Right lobe of liver (tissue), 6 donors: ENCODE measurements around the gene NLRP12. TPM values are rescaled to one million over a fixed set of nuclear protein-coding genes. Genes with fewer than 3 reads are reported as not detected.
A peak's percentile ranks its signal among the peaks of the same experiment; 100 is the strongest.
"Not testable (repeated sequence)": the region's sequence is repeated elsewhere in the genome, so short reads cannot be mapped to it uniquely, and the experiment has no call there.

Experiments used
- ATAC-seq, 4 donors: fragments of 200-7000 bp; cut with Tn5 transposase; one replicate each; pipeline ENCODE4 v1.9.1; 2020; ENCODE audit warnings: mild to moderate bottlenecking in 4 of 4, moderate library complexity in 4 of 4
- DNase-seq, 3 donors: peaks; one replicate each; pipeline ENCODE4 v3.0.0-alpha.2; 2020
- H3K27ac ChIP-seq, 3 donors: fragments of 200-600 bp; one replicate each; pipeline ENCODE4 v1.8.0; 2022
- H3K27me3 ChIP-seq, 2 donors: fragments of 200-600 bp; one replicate each; pipeline ENCODE4 v1.8.0; 2022
- H3K36me3 ChIP-seq, 4 donors: fragments of 200-600 bp; sonication (generic) in 1 of 4; one replicate each; pipeline versions ENCODE4 v1.5.1 to v1.8.0; 2017 to 2022; ENCODE audit warnings: control low read depth in 1 of 4
- H3K4me1 ChIP-seq, 4 donors: fragments of 200-600 bp; sonication (generic) in 1 of 4; one replicate each; pipeline versions ENCODE4 v1.5.1 to v1.8.0; 2017 to 2022; ENCODE audit warnings: control low read depth in 1 of 4
- H3K4me3 ChIP-seq, 3 donors: fragments of 200-600 bp; one replicate each; pipeline ENCODE4 v1.8.0; 2022
- H3K9me3 ChIP-seq, 4 donors: fragments of 200-600 bp; sonication (generic) in 1 of 4; one replicate each; pipeline versions ENCODE4 v1.5.1 to v1.8.0; 2017 to 2022; ENCODE audit warnings: control low read depth in 1 of 4
- POLR2A ChIP-seq: fragments of 450-650 bp; IDR thresholded peaks from one replicate; pipeline ENCODE4 v1.6.1; 2017; ENCODE audit warnings: antibody characterized with exemption, mild to moderate bottlenecking
- WGBS: methylation state at CpG from one replicate; pipeline ENCODE4 v1.1.6; 2018; ENCODE audit warnings: low coverage, low lambda C conversion rate; ENCODE audit not compliant: insufficient coverage; ENCODE audit errors: missing lambda C conversion rate; 5-methylcytosine and 5-hydroxymethylcytosine counted together
- intact Hi-C, 2 donors: fragments of 100-400 bp; cut with DNase I; formaldehyde crosslinking; loops; one replicate each; pipeline versions ENCODE4 v1.11.2 to v1.14.1; 2022
- total RNA-seq, 6 experiments: library from RNA; depleted of rRNA in 2 of 6; stranded (reverse); fragments of >200 nt in 2 of 6; fragmentation: NEBNext Ultra II Directional in 3 of 6; extraction: Animal tissue kit (Norgen Biotek cat#: 25700) in 3 of 6; gene quantifications; one replicate each; pipeline versions ENCODE4 v1.1.0 to v1.2.4, GENCODE V29; 2016 to 2023
- TF ChIP-seq, protein P1 (sequence below), 4 donors: fragments of 200-600 bp in 3 of 4; fragments of 450-650 bp in 1 of 4; IDR thresholded peaks; one replicate each; pipeline versions ENCODE4 v1.5.1 to v1.8.0; 2016 to 2022; ENCODE audit warnings: antibody characterized with exemption in 4 of 4, mild to moderate bottlenecking in 2 of 4
- donor health status: DM: no; HTN: yes; CAD: no.
- donor health status: DM: no; HTN: no; CAD: no.
- donor health status: DM: no; HTN: no; CAD: no.
- donor health status: DM: no; HTN: yes; CAD: no.
- donor health status: DM: no; HTN: yes; CAD: no.

NLRP12 gene
- total RNA-seq, 6 experiments from 2014 or later = 0.20 to 0.56 (median 0.34) TPM

- no peaks in the 10 kb centered on the region for H3K4me1 ChIP-seq
- no peaks in the 10 kb centered on the region for H3K27me3 ChIP-seq
- DNase-seq (peak in 1 of 3 donors; percentile 44), ATAC-seq (peak; percentile 48 to 71 (median 61))
- no peaks in the 10 kb centered on the region for H3K9me3 ChIP-seq
- TF ChIP-seq, protein P1, sequence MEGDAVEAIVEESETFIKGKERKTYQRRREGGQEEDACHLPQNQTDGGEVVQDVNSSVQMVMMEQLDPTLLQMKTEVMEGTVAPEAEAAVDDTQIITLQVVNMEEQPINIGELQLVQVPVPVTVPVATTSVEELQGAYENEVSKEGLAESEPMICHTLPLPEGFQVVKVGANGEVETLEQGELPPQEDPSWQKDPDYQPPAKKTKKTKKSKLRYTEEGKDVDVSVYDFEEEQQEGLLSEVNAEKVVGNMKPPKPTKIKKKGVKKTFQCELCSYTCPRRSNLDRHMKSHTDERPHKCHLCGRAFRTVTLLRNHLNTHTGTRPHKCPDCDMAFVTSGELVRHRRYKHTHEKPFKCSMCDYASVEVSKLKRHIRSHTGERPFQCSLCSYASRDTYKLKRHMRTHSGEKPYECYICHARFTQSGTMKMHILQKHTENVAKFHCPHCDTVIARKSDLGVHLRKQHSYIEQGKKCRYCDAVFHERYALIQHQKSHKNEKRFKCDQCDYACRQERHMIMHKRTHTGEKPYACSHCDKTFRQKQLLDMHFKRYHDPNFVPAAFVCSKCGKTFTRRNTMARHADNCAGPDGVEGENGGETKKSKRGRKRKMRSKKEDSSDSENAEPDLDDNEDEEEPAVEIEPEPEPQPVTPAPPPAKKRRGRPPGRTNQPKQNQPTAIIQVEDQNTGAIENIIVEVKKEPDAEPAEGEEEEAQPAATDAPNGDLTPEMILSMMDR (IDR thresholded peaks at IDR 0.05) = no peak
- TF ChIP-seq POLR2A = no peak
- 46% methylated on average over 11 of the region's 11 CpGs for WGBS
- H3K36me3 ChIP-seq = no peaks in the 10 kb centered on the region
- no peak overlapping the region for H3K4me3 ChIP-seq
- peak overlapping the region in 1 of 3 donors; percentile 47 for H3K27ac ChIP-seq
- intact Hi-C loops = loop anchor here in 1 of 2 donors (10.0 kb wide), 1 partner anchor 176 kb away; no protein-coding TSS in a partner anchor
Measured at GRCh38 chr19:53849237-53849676, 25.1 kb upstream of the NLRP12 start.

DNA sequence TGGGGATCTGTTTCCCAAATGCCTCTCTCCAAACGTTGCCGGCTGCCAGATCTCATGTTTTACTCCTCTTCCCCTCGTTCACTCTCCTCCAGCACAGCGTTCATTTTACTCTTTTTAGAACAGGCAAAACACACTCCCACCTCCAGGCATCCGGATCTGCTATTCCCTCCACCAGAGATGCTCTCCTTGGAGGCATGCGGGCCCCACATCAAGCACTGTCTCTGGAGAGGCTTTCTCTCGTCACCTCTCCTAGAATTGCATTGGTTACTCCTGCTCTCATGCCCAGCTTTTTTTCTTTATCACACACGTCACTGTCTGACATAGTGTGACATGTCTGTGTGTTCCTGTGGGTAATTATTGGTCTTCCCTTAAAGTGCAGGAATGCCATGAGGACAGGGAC is 23.4 kb upstream of the NLRP12 start:
- DNase-seq (no peak), ATAC-seq (no peak)
- TF ChIP-seq, protein P1 (IDR thresholded peaks at IDR 0.05) = no peak
- TF ChIP-seq POLR2A = no peak
- intact Hi-C loops = loop anchor here in 1 of 2 donors (10.0 kb wide), 1 partner anchor 177 kb away; no protein-coding TSS in a partner anchor
- Histone ChIP-seq H3K36me3 (no peaks in the 10 kb centered on the region), H3K27me3 (no peaks in the 10 kb centered on the region), H3K9me3 (no peaks in the 10 kb centered on the region), H3K4me3 (no peak overlapping the region), H3K4me1 (no peaks in the 10 kb centered on the region), H3K27ac (no peak overlapping the region)
- WGBS = 44% methylated on average over 8 of the region's 8 CpGs

DNA sequence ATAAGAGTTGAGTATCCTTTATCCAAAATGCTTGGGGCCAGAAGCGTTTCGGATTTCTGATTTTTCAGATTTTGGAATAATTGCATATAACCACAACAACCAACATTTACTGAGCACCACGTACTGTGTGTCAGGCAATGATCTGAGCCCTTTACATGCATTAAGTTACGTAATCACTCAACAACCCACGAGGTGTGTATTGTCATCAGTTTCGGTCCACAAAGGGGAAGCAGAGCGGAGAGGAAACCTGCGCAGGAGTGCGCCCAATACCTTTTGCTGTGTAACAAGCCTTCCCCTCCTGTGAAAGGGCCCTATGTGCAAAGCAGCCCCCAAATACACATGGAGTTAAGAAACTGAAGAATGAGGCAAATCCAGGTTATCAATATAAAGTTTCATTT is 20.7 kb upstream of the NLRP12 start:
- H3K27ac ChIP-seq = no peak overlapping the region
- TF ChIP-seq, protein P1 (IDR thresholded peaks at IDR 0.05) = no peak
- DNase-seq = no peak
- intact Hi-C loops = loop anchor here in 1 of 2 donors (10.0 kb wide), 1 partner anchor 180 kb away; no protein-coding TSS in a partner anchor
- no peaks in the 10 kb centered on the region for H3K27me3 ChIP-seq
- no peaks in the 10 kb centered on the region for H3K4me1 ChIP-seq
- H3K4me3 ChIP-seq = no peak overlapping the region
- WGBS = 55% methylated on average over 9 of the region's 9 CpGs
- H3K9me3 ChIP-seq = no peaks in the 10 kb centered on the region
- no peaks in the 10 kb centered on the region for H3K36me3 ChIP-seq
- ATAC-seq = peak in 1 of 4 donors; percentile 36

GRCh38 chr19:53840914-53841313 is 16.8 kb upstream of the NLRP12 start:
- not testable (repeated sequence) for H3K27ac ChIP-seq, H3K4me1 ChIP-seq, H3K27me3 ChIP-seq, DNase-seq, H3K4me3 ChIP-seq, ATAC-seq, H3K36me3 ChIP-seq, H3K9me3 ChIP-seq
- intact Hi-C loops = loop anchor here in 1 of 2 donors (10.0 kb wide), 1 partner anchor 184 kb away; no protein-coding TSS in a partner anchor
- 61% methylated on average over 3 of the region's 4 CpGs for WGBS

GRCh38 chr19:53840241-53840640 is 16.1 kb upstream of the NLRP12 start:
- not testable (repeated sequence) for DNase-seq, ATAC-seq, H3K9me3 ChIP-seq, H3K36me3 ChIP-seq, H3K27me3 ChIP-seq, H3K4me3 ChIP-seq, H3K27ac ChIP-seq, H3K4me1 ChIP-seq
- intact Hi-C loops = loop anchor here in 1 of 2 donors (10.0 kb wide), 1 partner anchor 185 kb away; no protein-coding TSS in a partner anchor
- WGBS = 72% methylated on average over 9 of the region's 12 CpGs

GRCh38 chr19:53838446-53838845 is 14.3 kb upstream of the NLRP12 start:
- WGBS = 69% methylated on average over 5 of the region's 5 CpGs
- H3K4me3 ChIP-seq, H3K36me3 ChIP-seq, H3K4me1 ChIP-seq, DNase-seq, H3K9me3 ChIP-seq, H3K27ac ChIP-seq, ATAC-seq, H3K27me3 ChIP-seq, intact Hi-C loops: not testable (repeated sequence)

DNA sequence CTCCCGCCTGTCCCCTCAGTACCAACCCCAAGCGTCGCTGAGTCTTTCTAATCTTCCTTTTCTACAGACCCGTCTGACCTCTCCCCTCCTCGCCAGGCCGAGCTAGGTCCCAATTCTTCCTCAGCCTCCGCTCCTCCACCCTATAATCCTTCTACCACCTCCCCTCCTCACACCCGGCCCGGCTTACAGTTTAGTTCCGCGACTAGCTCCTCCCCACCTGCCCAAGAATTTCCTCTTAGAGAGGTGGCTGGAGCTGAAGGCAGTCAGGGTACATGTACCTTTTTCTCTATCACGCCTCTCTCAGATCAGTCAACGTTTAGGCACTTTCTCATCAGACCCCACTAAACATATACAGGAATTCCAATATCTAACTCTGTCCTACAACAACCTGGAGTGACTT is 8.7 kb upstream of the NLRP12 start:
- DNase-seq, H3K4me3 ChIP-seq, ATAC-seq, H3K4me1 ChIP-seq, H3K9me3 ChIP-seq, intact Hi-C loops, H3K36me3 ChIP-seq, H3K27ac ChIP-seq, H3K27me3 ChIP-seq: not testable (repeated sequence)
- WGBS = 18% methylated on average over 7 of the region's 13 CpGs
